Naive thymus-derived CD8-positive, alpha-beta T cell (primary cell): ENCODE data around the gene OPRM1. TPM values are rescaled to one million over a fixed set of nuclear protein-coding genes. Genes with fewer than 3 reads are reported as not detected.

Source experiments
- ATAC-seq, 2 donors: fragments of 150-1000 bp; cut with Tn5 transposase in 1 of 2; sonication (Bioruptor Pico), chemical (Tn5 transposase) in 1 of 2; 1 replicate in 1 of 2; 2 replicates in 1 of 2; pipeline ENCODE4 v1.10.0; 2021; ENCODE audit warnings: mild to moderate bottlenecking in 2 of 2, moderate library complexity in 2 of 2
- POLR2A ChIA-PET: fragments of 350-600 bp; sonication (Branson Sonifier 250); formaldehyde crosslinking; loops from one replicate; lab custom pipeline; 2021; ENCODE audit warnings: antibody characterized with exemption; lab: Charles Lee
- DNase-seq, 10 donors: peaks; one replicate each; pipeline versions ENCODE4 v3.0.0 to v3.0.0-alpha.2; 2020 to 2022
- H3K27ac Mint-ChIP-seq, 10 donors: one replicate each; pipeline ENCODE4 v1.8.0; 2020 to 2022; ENCODE audit warnings: mild to moderate bottlenecking in 10 of 10, mixed read lengths in 10 of 10, moderate library complexity in 4 of 10, inconsistent platforms in 1 of 10
- H3K27me3 Mint-ChIP-seq, 5 donors: one replicate each; pipeline ENCODE4 v1.8.0; 2021 to 2022; ENCODE audit warnings: mixed read lengths in 5 of 5
- H3K36me3 Mint-ChIP-seq, 3 donors: one replicate each; pipeline ENCODE4 v1.8.0; 2020 to 2022; ENCODE audit warnings: mixed read lengths in 3 of 3, mild to moderate bottlenecking in 2 of 3, inconsistent platforms in 1 of 3
- H3K4me1 Mint-ChIP-seq, 4 donors: one replicate each; pipeline ENCODE4 v1.8.0; 2021 to 2022; ENCODE audit warnings: mixed read lengths in 4 of 4
- H3K4me3 Mint-ChIP-seq, 10 donors: one replicate each; pipeline ENCODE4 v1.8.0; 2020 to 2022; ENCODE audit warnings: mild to moderate bottlenecking in 10 of 10, mixed read lengths in 10 of 10, moderate library complexity in 6 of 10, inconsistent platforms in 1 of 10
- H3K9me3 Mint-ChIP-seq, 9 donors: one replicate each; pipeline ENCODE4 v1.8.0; 2020 to 2022; ENCODE audit warnings: mixed read lengths in 9 of 9, mild to moderate bottlenecking in 3 of 9, inconsistent platforms in 1 of 9, moderate library complexity in 1 of 9
- polyA plus RNA-seq, 3 donors: library from polyadenylated mRNA; unstranded; fragments of 300-500 nt; fragmentation: Illumina TruSeq; gene quantifications; one replicate each; pipeline ENCODE4 v1.2.3, GENCODE V29; 2021
- total RNA-seq, 8 experiments: library from RNA in 2 of 8; stranded (reverse) in 2 of 8; gene quantifications; one replicate each; pipeline ENCODE4 v1.2.3 and lab custom pipeline; 2021 to 2026

OPRM1 gene
- total RNA-seq: not detected
- polyA plus RNA-seq: not detected
- total RNA-seq (lab: John Stamatoyannopoulos, UW): 0 to 0.36 (median 0) reads per million in 6 experiments

- Mint-ChIP-seq H3K36me3 (peaks cover 0 to 14% (median 0%) of the 10 kb centered on the region in 3 donors), H3K9me3 (peaks cover 0 to 17% (median 3%) of the 10 kb centered on the region in 9 donors), H3K4me3 (no peak within 1 kb of the TSS), H3K27me3 (peaks cover 15 to 45% (median 28%) of the 10 kb centered on the region in 5 donors), H3K4me1 (peaks cover 0 to 2% (median 0%) of the 10 kb centered on the region in 4 donors), H3K27ac (no peak within 1 kb of the TSS)
- POLR2A ChIA-PET: no interaction called here
- peak in 6 of 10 donors; percentile 3 to 52 (median 18) for DNase-seq
- no peak for ATAC-seq
Measured at GRCh38 chr6:154039231-154039842, at the start of gene OPRM1. Gene OPRM1, plus strand, starts transcription at chr6:154039240. Its CDS starts 305 bp downstream, at chr6:154039545.

GRCh38 chr6:153989989-153990388 is 49.1 kb upstream of the OPRM1 start:
- Mint-ChIP-seq H3K9me3 (no peaks in the 10 kb centered on the region), H3K4me3 (no peak overlapping the region), H3K27me3 (peaks cover 0 to 12% (median 0%) of the 10 kb centered on the region in 5 donors), H3K36me3 (no peaks in the 10 kb centered on the region), H3K27ac (no peak overlapping the region), H3K4me1 (no peaks in the 10 kb centered on the region)
- no peak for DNase-seq
- POLR2A ChIA-PET: no interaction called here
- ATAC-seq: no peak

DNA sequence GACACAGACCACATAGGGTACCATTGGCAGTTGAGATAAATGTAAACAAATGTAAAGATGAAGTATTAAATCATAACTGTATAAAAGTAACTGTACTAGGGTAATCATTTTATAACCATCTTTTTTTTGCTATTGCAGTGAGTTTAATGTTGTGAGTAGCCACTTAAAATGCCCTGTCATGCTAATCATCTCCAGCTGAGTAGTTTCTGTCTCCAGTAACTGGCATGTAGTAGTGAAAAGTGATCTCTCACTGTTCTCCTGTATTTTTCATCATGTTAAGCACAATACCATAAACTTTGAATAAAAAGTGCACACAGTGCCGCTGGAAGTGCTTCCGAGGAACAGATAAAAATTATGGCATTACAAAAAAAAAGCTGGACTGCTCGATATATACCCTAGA is 45.0 kb upstream of the OPRM1 start:
- Mint-ChIP-seq H3K4me3 (no peak overlapping the region), H3K27ac (no peak overlapping the region), H3K36me3 (no peaks in the 10 kb centered on the region), H3K4me1 (no peaks in the 10 kb centered on the region), H3K27me3 (peaks cover 0 to 3% (median 0%) of the 10 kb centered on the region in 5 donors), H3K9me3 (peaks cover 0 to 3% (median 0%) of the 10 kb centered on the region in 9 donors)
- POLR2A ChIA-PET: no interaction called here
- no peak for ATAC-seq
- DNase-seq: no peak

- ATAC-seq (no peak), DNase-seq (no peak)
- peaks cover 0 to 6% (median 0%) of the 10 kb centered on the region in 5 donors for H3K27me3 Mint-ChIP-seq
- no peaks in the 10 kb centered on the region for H3K36me3 Mint-ChIP-seq
- no peak overlapping the region for H3K4me3 Mint-ChIP-seq
- no peak overlapping the region for H3K27ac Mint-ChIP-seq
- POLR2A ChIA-PET: no interaction called here
- H3K4me1 Mint-ChIP-seq: no peaks in the 10 kb centered on the region
- H3K9me3 Mint-ChIP-seq: peaks cover 0 to 3% (median 0%) of the 10 kb centered on the region in 9 donors
Measured at GRCh38 chr6:153994811-153995210, 44.2 kb upstream of the OPRM1 start.

GRCh38 chr6:153997221-153997620 is 41.8 kb upstream of the OPRM1 start:
- POLR2A ChIA-PET: no interaction called here
- ATAC-seq (no peak), DNase-seq (no peak)
- no peak overlapping the region for H3K27ac Mint-ChIP-seq
- H3K4me3 Mint-ChIP-seq: no peak overlapping the region
- peaks cover 0 to 12% (median 5%) of the 10 kb centered on the region in 5 donors for H3K27me3 Mint-ChIP-seq
- peaks cover 0 to 3% (median 0%) of the 10 kb centered on the region in 9 donors for H3K9me3 Mint-ChIP-seq
- peaks cover 0 to 6% (median 0%) of the 10 kb centered on the region in 3 donors for H3K36me3 Mint-ChIP-seq
- H3K4me1 Mint-ChIP-seq: no peaks in the 10 kb centered on the region

- ATAC-seq (no peak), DNase-seq (no peak)
- H3K27ac Mint-ChIP-seq: no peak overlapping the region
- no peaks in the 10 kb centered on the region for H3K4me1 Mint-ChIP-seq
- H3K27me3 Mint-ChIP-seq: peaks cover 5 to 18% (median 10%) of the 10 kb centered on the region in 5 donors
- H3K4me3 Mint-ChIP-seq: no peak overlapping the region
- peaks cover 0 to 3% (median 0%) of the 10 kb centered on the region in 9 donors for H3K9me3 Mint-ChIP-seq
- POLR2A ChIA-PET: no interaction called here
- H3K36me3 Mint-ChIP-seq: peaks cover 0 to 6% (median 0%) of the 10 kb centered on the region in 3 donors
Measured at GRCh38 chr6:154001494-154002285, 37.4 kb upstream of the OPRM1 start.

- H3K36me3 Mint-ChIP-seq: peaks cover 0 to 10% (median 0%) of the 10 kb centered on the region in 3 donors
- no peak overlapping the region for H3K4me3 Mint-ChIP-seq
- POLR2A ChIA-PET: no interaction called here
Measured at GRCh38 chr6:154002894-154003293, 36.1 kb upstream of the OPRM1 start.

GRCh38 chr6:154010371-154010770 is 28.7 kb upstream of the OPRM1 start:
- no peak for ATAC-seq
- POLR2A ChIA-PET: no interaction called here
- Mint-ChIP-seq H3K27ac (no peak overlapping the region), H3K4me1 (no peaks in the 10 kb centered on the region), H3K4me3 (no peak overlapping the region), H3K27me3 (peaks cover 0 to 5% (median 0%) of the 10 kb centered on the region in 5 donors), H3K36me3 (peaks cover 0 to 4% (median 0%) of the 10 kb centered on the region in 3 donors), H3K9me3 (peaks cover 0 to 11% (median 0%) of the 10 kb centered on the region in 9 donors)
- no peak for DNase-seq

More at GRCh38 chr6:154002894-154003293, 36.1 kb upstream of the OPRM1 start:
- ATAC-seq (no peak), DNase-seq (no peak)
- Mint-ChIP-seq H3K27ac (no peak overlapping the region), H3K9me3 (peaks cover 0 to 11% (median 1%) of the 10 kb centered on the region in 9 donors), H3K4me1 (no peaks in the 10 kb centered on the region), H3K27me3 (peaks cover 5 to 18% (median 10%) of the 10 kb centered on the region in 5 donors)

- Mint-ChIP-seq H3K4me1 (no peaks in the 10 kb centered on the region), H3K36me3 (no peaks in the 10 kb centered on the region)
Measured at GRCh38 chr6:154012852-154013251, 26.2 kb upstream of the OPRM1 start.

DNA sequence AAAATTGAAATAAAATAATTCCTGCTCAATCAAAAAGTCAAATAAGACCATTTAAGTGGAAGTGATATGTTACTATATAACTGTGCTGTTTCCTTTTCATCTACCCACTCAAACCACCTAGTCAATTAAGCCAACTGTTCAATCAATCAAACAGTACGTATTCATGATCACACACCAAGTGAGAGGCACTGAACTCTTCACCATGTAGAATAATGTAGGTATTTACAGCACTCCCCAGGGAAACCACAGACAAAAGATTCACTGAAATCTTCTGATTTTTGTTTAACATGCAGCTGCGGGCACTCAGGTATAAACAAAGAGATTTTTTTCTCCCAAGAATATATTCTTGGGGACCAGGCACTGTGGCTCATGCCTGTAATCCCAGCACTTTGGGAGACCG is 21.3 kb upstream of the OPRM1 start:
- H3K9me3 Mint-ChIP-seq: peaks cover 0 to 8% (median 0%) of the 10 kb centered on the region in 9 donors
- no peak overlapping the region for H3K4me3 Mint-ChIP-seq
- DNase-seq: no peak
- ATAC-seq: no peak
- POLR2A ChIA-PET: no interaction called here
- no peak overlapping the region for H3K27ac Mint-ChIP-seq
- peaks cover 0 to 5% (median 0%) of the 10 kb centered on the region in 3 donors for H3K36me3 Mint-ChIP-seq
- peaks cover 0 to 3% (median 0%) of the 10 kb centered on the region in 5 donors for H3K27me3 Mint-ChIP-seq
- no peaks in the 10 kb centered on the region for H3K4me1 Mint-ChIP-seq

More at GRCh38 chr6:154012852-154013251, 26.2 kb upstream of the OPRM1 start:
- H3K27ac Mint-ChIP-seq: no peak overlapping the region
- H3K27me3 Mint-ChIP-seq: peaks cover 0 to 2% (median 0%) of the 10 kb centered on the region in 5 donors
- peaks cover 0 to 7% (median 0%) of the 10 kb centered on the region in 9 donors for H3K9me3 Mint-ChIP-seq
- H3K4me3 Mint-ChIP-seq: no peak overlapping the region
- DNase-seq (no peak), ATAC-seq (no peak)
- POLR2A ChIA-PET: no interaction called here

DNA sequence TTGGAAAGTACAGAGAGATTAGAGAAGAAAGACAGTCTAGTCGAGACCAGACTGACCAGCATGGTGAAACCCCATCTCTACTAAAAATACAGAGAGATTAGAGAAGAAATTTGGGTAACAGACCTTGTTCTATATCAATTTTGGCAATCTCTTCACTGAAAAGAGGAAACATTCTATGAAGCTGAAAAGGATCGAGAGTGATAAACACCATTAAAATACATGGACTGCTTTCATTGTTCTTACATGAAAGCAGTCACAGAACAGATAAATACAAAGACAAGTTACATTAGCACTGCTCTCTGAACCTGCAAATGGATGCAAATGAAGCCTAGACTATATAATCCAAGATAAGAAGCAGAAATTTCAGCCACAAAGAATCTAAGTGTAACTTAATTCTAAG is 8.4 kb upstream of the OPRM1 start:
- Mint-ChIP-seq H3K4me1 (no peaks in the 10 kb centered on the region), H3K4me3 (no peak overlapping the region), H3K27ac (no peak overlapping the region), H3K9me3 (peaks cover 0 to 9% (median 0%) of the 10 kb centered on the region in 9 donors), H3K36me3 (no peaks in the 10 kb centered on the region), H3K27me3 (peaks cover 0 to 14% (median 3%) of the 10 kb centered on the region in 5 donors)
- POLR2A ChIA-PET: no interaction called here
- DNase-seq (no peak), ATAC-seq (no peak)

DNA sequence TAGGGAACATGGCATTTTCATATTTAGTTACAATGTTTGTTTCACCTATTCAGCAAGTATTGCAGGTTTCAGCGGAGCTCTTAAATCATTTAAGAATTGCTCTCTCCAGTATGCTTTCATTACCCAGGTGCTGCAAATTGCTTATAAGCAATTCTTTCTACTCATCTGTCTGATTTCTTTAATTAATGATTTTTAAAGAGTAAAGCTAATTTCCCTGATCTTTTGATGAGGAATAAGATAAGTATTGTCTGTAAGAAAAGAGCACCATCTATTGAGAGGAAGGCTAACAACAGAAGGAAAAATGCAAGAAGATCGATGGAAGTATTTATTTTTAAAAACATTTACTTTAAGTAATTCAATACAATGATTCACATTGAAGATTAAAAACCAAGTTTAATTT is 2.0 kb downstream of the OPRM1 start:
- peaks cover 15 to 51% (median 32%) of the 10 kb centered on the region in 5 donors for H3K27me3 Mint-ChIP-seq
- POLR2A ChIA-PET: no interaction called here
- no peak overlapping the region for H3K27ac Mint-ChIP-seq
- no peak overlapping the region for H3K4me3 Mint-ChIP-seq
- no peak for DNase-seq
- peaks cover 0 to 2% (median 0%) of the 10 kb centered on the region in 4 donors for H3K4me1 Mint-ChIP-seq
- ATAC-seq: no peak
- H3K36me3 Mint-ChIP-seq: peaks cover 0 to 14% (median 2%) of the 10 kb centered on the region in 3 donors
- H3K9me3 Mint-ChIP-seq: peaks cover 0 to 17% (median 3%) of the 10 kb centered on the region in 9 donors

DNA sequence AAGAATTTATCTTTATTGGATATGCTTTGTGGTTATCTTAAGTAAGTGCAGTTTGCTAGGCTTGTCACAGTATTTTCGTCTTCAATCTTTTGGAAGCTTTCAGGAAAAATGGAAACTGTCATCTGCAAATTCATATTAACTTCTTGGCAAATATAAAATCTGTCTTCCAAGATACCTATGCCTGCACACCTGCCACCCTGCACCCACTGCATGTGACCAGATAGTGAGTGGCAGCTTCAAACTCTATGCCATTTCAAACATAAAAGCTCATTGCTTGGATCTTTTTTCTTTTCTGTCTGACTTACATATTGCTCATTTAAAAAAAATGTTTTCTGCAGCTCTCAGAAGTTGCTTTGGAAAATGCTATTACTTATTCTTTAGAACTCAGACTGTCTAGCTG is 14.1 kb downstream of the OPRM1 start:
- Mint-ChIP-seq H3K4me3 (no peak overlapping the region), H3K36me3 (no peaks in the 10 kb centered on the region), H3K27me3 (peaks cover 0 to 10% (median under 1%) of the 10 kb centered on the region in 5 donors), H3K27ac (no peak overlapping the region), H3K4me1 (no peaks in the 10 kb centered on the region), H3K9me3 (peaks cover 0 to 5% (median 0%) of the 10 kb centered on the region in 9 donors)
- ATAC-seq: no peak
- POLR2A ChIA-PET: no interaction called here
- DNase-seq: no peak
